Thyroid gland (tissue), 4 donors: ENCODE results near the gene CNTLN. TPM values are rescaled to one million over a fixed set of nuclear protein-coding genes. Genes with fewer than 3 reads are reported as not detected.

Source experiments
- DNase-seq, 2 donors: peaks; one replicate each; pipeline ENCODE4 v3.0.0-alpha.2; 2019
- H3K27ac ChIP-seq, 3 donors: fragments of 200-600 bp; sonication (generic); 1 replicate in 2 of 3; 2 replicates in 1 of 3; pipeline ENCODE4 v1.5.1; 2016 to 2019; ENCODE audit warnings: mild to moderate bottlenecking in 1 of 3, moderate library complexity in 1 of 3
- H3K27me3 ChIP-seq: fragments of 200-600 bp; sonication (generic); one replicate; pipeline ENCODE4 v1.5.1; 2019
- H3K36me3 ChIP-seq, 2 donors: fragments of 200-600 bp; sonication (generic); one replicate each; pipeline ENCODE4 v1.5.1; 2016 to 2019
- H3K4me1 ChIP-seq, 2 donors: fragments of 200-600 bp; sonication (generic); one replicate each; pipeline ENCODE4 v1.5.1; 2017 to 2019
- H3K4me3 ChIP-seq, 3 donors: fragments of 200-600 bp; sonication (generic); replicated peaks in 1 of 3; 1 replicate in 2 of 3; 2 replicates in 1 of 3; pipeline ENCODE4 v1.5.1; 2016; ENCODE audit warnings: mild to moderate bottlenecking in 1 of 3
- H3K9me3 ChIP-seq: fragments of 200-600 bp; sonication (generic); one replicate; pipeline ENCODE4 v1.5.1; 2017
- CTCF ChIP-seq, 6 experiments: fragments of 200-600 bp in 3 of 6; fragments of 450-650 bp in 3 of 6; sonication (generic) in 3 of 6; IDR thresholded peaks; one replicate each; pipeline ENCODE4 v1.5.1; 2016 to 2019; ENCODE audit warnings: antibody characterized with exemption in 6 of 6, mild to moderate bottlenecking in 2 of 6, inconsistent platforms in 1 of 6, moderate library complexity in 1 of 6
- POLR2A ChIP-seq, 2 donors: fragments of 450-650 bp; IDR thresholded peaks; one replicate each; pipeline ENCODE4 v1.6.1; 2017; ENCODE audit warnings: antibody characterized with exemption in 2 of 2, mild to moderate bottlenecking in 2 of 2, moderate library complexity in 1 of 2
- WGBS, 2 donors: methylation state at CpG; one replicate each; pipeline ENCODE4 v1.1.5; 2017; 5-methylcytosine and 5-hydroxymethylcytosine counted together
- intact Hi-C: fragments of 100-400 bp; cut with DNase I; formaldehyde crosslinking; loops from one replicate; pipeline ENCODE4 v1.15.1; 2023
- total RNA-seq, 4 donors: library from RNA; depleted of rRNA; stranded (reverse); fragments of >200 nt; gene quantifications; one replicate each; pipeline ENCODE4 v1.2.3, GENCODE V29; 2016

The CNTLN gene
- total RNA-seq, 4 donors from 2014 or later = 10.0 to 16.1 (median 12.2) TPM

- TF ChIP-seq POLR2A (IDR thresholded peaks at IDR 0.05) (no peak), CTCF (IDR thresholded peaks at IDR 0.05) (no peak)
- H3K27me3 ChIP-seq = no peaks in the 10 kb centered on the region
- no peaks in the 10 kb centered on the region for H3K9me3 ChIP-seq
- no peak overlapping the region for H3K27ac ChIP-seq
- H3K4me1 ChIP-seq = no peaks in the 10 kb centered on the region
- H3K36me3 ChIP-seq = no peaks in the 10 kb centered on the region
- no peak for DNase-seq
- H3K4me3 ChIP-seq = no peak overlapping the region
- 79 to 98% methylated on average over 3 to 4 of the region's 4 CpGs for WGBS, 2 donors
- intact Hi-C loops = no loop called here
Measured at GRCh38 chr9:17422994-17423680, 288.3 kb downstream of the CNTLN start.

GRCh38 chr9:17423681-17424011 lies 288.8 kb downstream of the CNTLN start:
- intact Hi-C loops = no loop called here
- WGBS, 2 donors = 95 to 98% methylated on average over 4 of the region's 4 CpGs
- no peaks in the 10 kb centered on the region for H3K4me1 ChIP-seq

GRCh38 chr9:17425384-17425783 lies 290.5 kb downstream of the CNTLN start:
- intact Hi-C loops = no loop called here
- Histone ChIP-seq H3K9me3 (no peaks in the 10 kb centered on the region), H3K36me3 (no peaks in the 10 kb centered on the region), H3K4me3 (no peak overlapping the region), H3K27ac (no peak overlapping the region), H3K4me1 (no peaks in the 10 kb centered on the region), H3K27me3 (no peaks in the 10 kb centered on the region)
- no peak for TF ChIP-seq POLR2A (IDR thresholded peaks at IDR 0.05)
- WGBS, 2 donors = 89 to 99% methylated on average over 2 of the region's 2 CpGs
- DNase-seq = no peak

More at GRCh38 chr9:17423681-17424011, 288.8 kb downstream of the CNTLN start:
- no peak for DNase-seq
- TF ChIP-seq POLR2A (IDR thresholded peaks at IDR 0.05) (no peak), CTCF (IDR thresholded peaks at IDR 0.05) (no peak)
- no peak overlapping the region for H3K4me3 ChIP-seq
- H3K36me3 ChIP-seq = no peaks in the 10 kb centered on the region
- no peaks in the 10 kb centered on the region for H3K9me3 ChIP-seq
- H3K27me3 ChIP-seq = no peaks in the 10 kb centered on the region
- no peak overlapping the region for H3K27ac ChIP-seq

- H3K27ac ChIP-seq = no peak overlapping the region
- WGBS, 2 donors = 92 to 97% methylated on average over 6 of the region's 6 CpGs
- intact Hi-C loops = no loop called here
- H3K36me3 ChIP-seq = no peaks in the 10 kb centered on the region
- no peaks in the 10 kb centered on the region for H3K27me3 ChIP-seq
- no peak for DNase-seq
- TF ChIP-seq CTCF (IDR thresholded peaks at IDR 0.05) (no peak), POLR2A (IDR thresholded peaks at IDR 0.05) (no peak)
- H3K4me3 ChIP-seq = no peak overlapping the region
- no peaks in the 10 kb centered on the region for H3K9me3 ChIP-seq
- no peaks in the 10 kb centered on the region for H3K4me1 ChIP-seq
Measured at GRCh38 chr9:17433526-17433925, 298.7 kb downstream of the CNTLN start.

- WGBS, 2 donors = 89 to 96% methylated on average over 7 of the region's 7 CpGs
- no peak overlapping the region for H3K4me3 ChIP-seq
- TF ChIP-seq CTCF (IDR thresholded peaks at IDR 0.05) (no peak), POLR2A (IDR thresholded peaks at IDR 0.05) (no peak)
- no peaks in the 10 kb centered on the region for H3K4me1 ChIP-seq
- intact Hi-C loops = no loop called here
- H3K36me3 ChIP-seq = no peaks in the 10 kb centered on the region
- H3K27ac ChIP-seq = no peak overlapping the region
- DNase-seq = no peak
- no peaks in the 10 kb centered on the region for H3K27me3 ChIP-seq
- no peaks in the 10 kb centered on the region for H3K9me3 ChIP-seq
Measured at GRCh38 chr9:17436854-17437253, 302.0 kb downstream of the CNTLN start.
